ENCODE results near the gene SUSD4.

Gene SUSD4

GRCh38 chr1:223200903-223201302, 163.1 kb downstream of the SUSD4 start:
- no peak overlapping the region for H3K4me3 ChIP-seq (ENCODE audit: low read depth, low read length)
- in situ Hi-C loops (cut with HindIII; ENCODE audit: low sequenced_read_pairs): no loop called here
- TF ChIP-seq, protein P1, sequence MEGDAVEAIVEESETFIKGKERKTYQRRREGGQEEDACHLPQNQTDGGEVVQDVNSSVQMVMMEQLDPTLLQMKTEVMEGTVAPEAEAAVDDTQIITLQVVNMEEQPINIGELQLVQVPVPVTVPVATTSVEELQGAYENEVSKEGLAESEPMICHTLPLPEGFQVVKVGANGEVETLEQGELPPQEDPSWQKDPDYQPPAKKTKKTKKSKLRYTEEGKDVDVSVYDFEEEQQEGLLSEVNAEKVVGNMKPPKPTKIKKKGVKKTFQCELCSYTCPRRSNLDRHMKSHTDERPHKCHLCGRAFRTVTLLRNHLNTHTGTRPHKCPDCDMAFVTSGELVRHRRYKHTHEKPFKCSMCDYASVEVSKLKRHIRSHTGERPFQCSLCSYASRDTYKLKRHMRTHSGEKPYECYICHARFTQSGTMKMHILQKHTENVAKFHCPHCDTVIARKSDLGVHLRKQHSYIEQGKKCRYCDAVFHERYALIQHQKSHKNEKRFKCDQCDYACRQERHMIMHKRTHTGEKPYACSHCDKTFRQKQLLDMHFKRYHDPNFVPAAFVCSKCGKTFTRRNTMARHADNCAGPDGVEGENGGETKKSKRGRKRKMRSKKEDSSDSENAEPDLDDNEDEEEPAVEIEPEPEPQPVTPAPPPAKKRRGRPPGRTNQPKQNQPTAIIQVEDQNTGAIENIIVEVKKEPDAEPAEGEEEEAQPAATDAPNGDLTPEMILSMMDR (IDR thresholded peaks at IDR 0.05; ENCODE audit: low read depth, low read length, missing control alignments): no peak
- DNase-seq (ENCODE audit: low read depth): no peak

DNA sequence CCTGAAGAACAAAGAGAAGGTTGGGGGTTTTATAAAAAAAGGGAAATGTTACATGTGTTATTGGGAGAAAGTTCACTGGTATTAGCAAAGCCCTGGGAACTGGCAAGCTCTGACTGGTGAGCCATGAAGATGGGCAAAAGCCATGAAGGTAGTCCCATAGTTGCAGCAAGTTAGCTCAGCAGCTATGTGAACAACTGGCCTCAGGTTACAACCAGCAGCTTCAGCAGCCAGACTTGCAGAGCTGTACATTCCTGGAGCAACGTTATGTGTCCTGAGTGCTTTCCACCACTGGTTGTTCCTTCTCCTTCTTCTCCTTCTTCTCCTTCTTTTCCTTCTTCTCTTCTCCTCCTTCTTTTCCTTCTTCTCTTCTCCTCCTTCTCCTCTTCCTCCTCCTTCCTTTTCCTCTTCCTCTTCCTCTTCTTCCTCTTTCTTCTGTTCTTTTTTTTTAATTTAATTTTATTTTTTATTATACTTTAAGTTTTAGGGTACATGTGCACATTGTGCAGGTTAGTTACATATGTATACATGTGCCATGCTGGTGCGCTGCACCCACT, 164.8 kb downstream of the SUSD4 start:
- H3K4me3 ChIP-seq (ENCODE audit: low read depth, low read length): no peak overlapping the region
- in situ Hi-C loops (cut with HindIII; ENCODE audit: low sequenced_read_pairs): no loop called here
- no peak for DNase-seq (ENCODE audit: low read depth)
- TF ChIP-seq, protein P1 (IDR thresholded peaks at IDR 0.05; ENCODE audit: low read depth, low read length, missing control alignments): no peak

DNA sequence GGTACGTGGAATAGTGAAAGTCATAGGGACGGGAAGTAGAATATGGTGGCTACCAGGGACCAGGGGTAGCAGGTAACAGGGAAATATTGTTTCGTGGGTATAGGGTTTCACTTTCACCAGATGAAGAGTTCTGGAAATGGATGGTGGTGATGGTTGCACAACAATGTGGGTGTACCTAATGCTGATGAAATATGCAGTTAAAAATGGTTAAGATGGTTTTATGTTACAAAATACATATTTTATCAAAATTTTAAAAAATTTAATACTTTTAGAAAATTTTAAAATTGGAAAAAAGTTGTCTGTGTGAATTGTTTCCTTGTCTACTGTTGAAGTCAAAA, 165.4 kb downstream of the SUSD4 start:
- DNase-seq (ENCODE audit: low read depth): no peak
- TF ChIP-seq, protein P1 (IDR thresholded peaks at IDR 0.05; ENCODE audit: low read depth, low read length, missing control alignments): no peak
- in situ Hi-C loops (cut with HindIII; ENCODE audit: low sequenced_read_pairs): no loop called here
- H3K4me3 ChIP-seq (ENCODE audit: low read depth, low read length): no peak overlapping the region

GRCh38 chr1:223197923-223198627, 165.9 kb downstream of the SUSD4 start:
- TF ChIP-seq, protein P1 (IDR thresholded peaks at IDR 0.05; ENCODE audit: low read depth, low read length, missing control alignments): no peak
- DNase-seq (ENCODE audit: low read depth): no peak

GRCh38 chr1:223189903-223190724, 173.9 kb downstream of the SUSD4 start:
- peak; percentile 63 for DNase-seq (ENCODE audit: low read depth)
- in situ Hi-C loops (cut with HindIII; ENCODE audit: low sequenced_read_pairs): loop anchor here (5.0 kb wide), 1 partner anchor 62 kb away; no protein-coding TSS in a partner anchor
- no peak overlapping the region for H3K4me3 ChIP-seq (ENCODE audit: low read depth, low read length)
- TF ChIP-seq, protein P1 (IDR thresholded peaks at IDR 0.05; ENCODE audit: low read depth, low read length, missing control alignments): no peak

More at GRCh38 chr1:223197923-223198627, 165.9 kb downstream of the SUSD4 start:
- in situ Hi-C loops (cut with HindIII; ENCODE audit: low sequenced_read_pairs): no loop called here
- H3K4me3 ChIP-seq (ENCODE audit: low read depth, low read length): no peak overlapping the region

DNA sequence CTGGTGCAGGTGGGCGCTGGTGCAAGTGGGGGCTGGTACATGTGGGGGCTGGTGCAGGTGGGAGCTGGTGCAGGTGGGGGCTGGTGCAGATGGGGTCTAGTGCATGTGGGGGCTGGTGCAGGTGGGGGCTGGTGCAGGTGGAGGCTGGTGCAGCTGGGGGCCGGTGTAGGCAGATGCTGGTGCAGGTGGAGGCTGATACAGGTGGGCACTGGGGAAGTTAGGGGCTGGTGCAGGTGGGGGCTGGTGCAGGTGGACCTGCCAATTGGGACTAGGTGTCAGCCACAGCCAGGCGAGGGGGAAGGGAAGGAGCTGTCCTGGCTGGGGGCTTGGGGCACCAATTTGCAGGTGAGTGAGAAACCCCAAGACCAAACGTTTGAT, 174.5 kb downstream of the SUSD4 start:
- DNase-seq (ENCODE audit: low read depth): no peak
- H3K4me3 ChIP-seq (ENCODE audit: low read depth, low read length): no peak overlapping the region
- TF ChIP-seq, protein P1 (IDR thresholded peaks at IDR 0.05; ENCODE audit: low read depth, low read length, missing control alignments): no peak
- in situ Hi-C loops (cut with HindIII; ENCODE audit: low sequenced_read_pairs): no loop called here

All from astrocyte of the cerebellum (primary cell).